ENCODE results near the gene LRRC52.

DNA sequence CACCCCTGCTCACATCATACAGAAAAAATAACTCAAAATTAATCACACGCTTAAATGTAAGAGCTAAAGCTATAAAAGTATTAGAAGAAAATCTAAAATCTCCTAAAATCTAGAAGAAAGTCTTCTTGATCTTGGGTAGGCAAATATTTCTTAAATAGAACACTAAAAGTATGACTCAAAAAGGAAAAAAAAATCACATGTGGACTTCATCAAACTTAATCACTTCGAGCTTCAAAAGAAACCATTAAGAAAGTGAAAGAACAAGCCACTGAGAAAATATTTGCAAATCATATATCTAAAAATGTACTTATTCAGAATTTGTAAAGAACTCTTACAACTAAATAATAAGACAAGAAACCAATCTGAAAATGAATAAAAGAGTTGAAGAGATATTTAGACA, 32.7 kb downstream of the LRRC52 start:
- TF ChIP-seq, protein P1, sequence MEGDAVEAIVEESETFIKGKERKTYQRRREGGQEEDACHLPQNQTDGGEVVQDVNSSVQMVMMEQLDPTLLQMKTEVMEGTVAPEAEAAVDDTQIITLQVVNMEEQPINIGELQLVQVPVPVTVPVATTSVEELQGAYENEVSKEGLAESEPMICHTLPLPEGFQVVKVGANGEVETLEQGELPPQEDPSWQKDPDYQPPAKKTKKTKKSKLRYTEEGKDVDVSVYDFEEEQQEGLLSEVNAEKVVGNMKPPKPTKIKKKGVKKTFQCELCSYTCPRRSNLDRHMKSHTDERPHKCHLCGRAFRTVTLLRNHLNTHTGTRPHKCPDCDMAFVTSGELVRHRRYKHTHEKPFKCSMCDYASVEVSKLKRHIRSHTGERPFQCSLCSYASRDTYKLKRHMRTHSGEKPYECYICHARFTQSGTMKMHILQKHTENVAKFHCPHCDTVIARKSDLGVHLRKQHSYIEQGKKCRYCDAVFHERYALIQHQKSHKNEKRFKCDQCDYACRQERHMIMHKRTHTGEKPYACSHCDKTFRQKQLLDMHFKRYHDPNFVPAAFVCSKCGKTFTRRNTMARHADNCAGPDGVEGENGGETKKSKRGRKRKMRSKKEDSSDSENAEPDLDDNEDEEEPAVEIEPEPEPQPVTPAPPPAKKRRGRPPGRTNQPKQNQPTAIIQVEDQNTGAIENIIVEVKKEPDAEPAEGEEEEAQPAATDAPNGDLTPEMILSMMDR (IDR thresholded peaks at IDR 0.05; ENCODE audit: low read depth, low read length, missing input control) = no peak
- TF ChIP-seq HNF4A (conservative IDR thresholded peaks at IDR 0.05) (no peak), SP1 (IDR thresholded peaks at IDR 0.05) (no peak), RAD21 (IDR thresholded peaks at IDR 0.05) (no peak), EGR1 (IDR thresholded peaks at IDR 0.05; ENCODE audit: low read depth in 2 of 2) (no peak), GABPA (IDR thresholded peaks at IDR 0.05 in 1 of 2, conservative IDR thresholded peaks at IDR 0.05 in 1 of 2) (no peak), YY1 (IDR thresholded peaks at IDR 0.05) (no peak)
- TF ChIP-seq, protein P2, sequence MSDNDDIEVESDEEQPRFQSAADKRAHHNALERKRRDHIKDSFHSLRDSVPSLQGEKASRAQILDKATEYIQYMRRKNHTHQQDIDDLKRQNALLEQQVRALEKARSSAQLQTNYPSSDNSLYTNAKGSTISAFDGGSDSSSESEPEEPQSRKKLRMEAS (IDR thresholded peaks at IDR 0.05) = no peak
- TF ChIP-seq, protein P3, sequence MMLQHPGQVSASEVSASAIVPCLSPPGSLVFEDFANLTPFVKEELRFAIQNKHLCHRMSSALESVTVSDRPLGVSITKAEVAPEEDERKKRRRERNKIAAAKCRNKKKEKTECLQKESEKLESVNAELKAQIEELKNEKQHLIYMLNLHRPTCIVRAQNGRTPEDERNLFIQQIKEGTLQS (IDR thresholded peaks at IDR 0.05) = no peak
